ENCODE data around the gene CXCR6. TPM values are rescaled to one million over a fixed set of nuclear protein-coding genes. Genes with fewer than 3 reads are reported as not detected.

CXCR6 gene
- total and polyA plus RNA-seq, 2 of the 13 experiments (the other 11 are each of a cell fraction or from before 2014, with no cell fraction given): not detected

DNA sequence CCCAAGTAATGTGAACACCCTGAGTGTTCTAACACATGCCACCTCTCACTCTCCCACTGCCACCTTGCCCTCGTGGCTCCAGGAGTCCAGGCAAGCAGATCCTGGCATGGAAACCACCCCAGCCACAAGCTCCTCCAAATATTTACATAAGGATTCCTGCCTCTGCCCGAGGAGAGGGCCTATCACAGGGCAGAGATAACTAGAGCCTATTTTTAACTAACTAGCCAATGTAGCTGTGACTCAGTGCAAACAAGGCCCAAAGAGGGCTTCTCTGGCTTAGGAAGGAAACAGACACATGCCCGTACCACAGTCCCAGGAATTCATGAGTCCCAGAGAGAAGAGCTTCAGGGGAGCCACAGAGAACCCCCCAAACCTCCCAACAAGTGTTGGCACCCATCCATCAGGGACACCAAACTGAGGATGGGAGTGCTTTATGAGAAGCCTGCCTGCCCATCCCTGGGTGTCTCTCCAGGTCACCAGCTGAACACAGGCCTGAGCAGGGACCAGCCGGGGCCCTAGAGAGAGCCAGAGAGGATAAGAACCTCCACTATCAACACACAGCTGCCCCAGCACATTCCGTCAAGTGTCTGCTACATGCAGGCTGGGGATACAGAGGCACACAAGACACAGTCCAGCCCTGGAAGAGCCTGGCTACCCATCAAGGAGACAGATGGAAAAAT lies 43.2 kb downstream of the CXCR6 start (continued):
- TF ChIP-seq ZNF616 (CRISPR knock-in tag; IDR thresholded peaks at IDR 0.05; ENCODE audit: low read depth): no peak
- TF ChIP-seq ZFP62 (CRISPR knock-in tag; IDR thresholded peaks at IDR 0.05): no peak
- TF ChIP-seq, protein P1, sequence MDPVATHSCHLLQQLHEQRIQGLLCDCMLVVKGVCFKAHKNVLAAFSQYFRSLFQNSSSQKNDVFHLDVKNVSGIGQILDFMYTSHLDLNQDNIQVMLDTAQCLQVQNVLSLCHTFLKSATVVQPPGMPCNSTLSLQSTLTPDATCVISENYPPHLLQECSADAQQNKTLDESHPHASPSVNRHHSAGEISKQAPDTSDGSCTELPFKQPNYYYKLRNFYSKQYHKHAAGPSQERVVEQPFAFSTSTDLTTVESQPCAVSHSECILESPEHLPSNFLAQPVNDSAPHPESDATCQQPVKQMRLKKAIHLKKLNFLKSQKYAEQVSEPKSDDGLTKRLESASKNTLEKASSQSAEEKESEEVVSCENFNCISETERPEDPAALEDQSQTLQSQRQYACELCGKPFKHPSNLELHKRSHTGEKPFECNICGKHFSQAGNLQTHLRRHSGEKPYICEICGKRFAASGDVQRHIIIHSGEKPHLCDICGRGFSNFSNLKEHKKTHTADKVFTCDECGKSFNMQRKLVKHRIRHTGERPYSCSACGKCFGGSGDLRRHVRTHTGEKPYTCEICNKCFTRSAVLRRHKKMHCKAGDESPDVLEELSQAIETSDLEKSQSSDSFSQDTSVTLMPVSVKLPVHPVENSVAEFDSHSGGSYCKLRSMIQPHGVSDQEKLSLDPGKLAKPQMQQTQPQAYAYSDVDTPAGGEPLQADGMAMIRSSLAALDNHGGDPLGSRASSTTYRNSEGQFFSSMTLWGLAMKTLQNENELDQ (CRISPR knock-in tag; IDR thresholded peaks at IDR 0.05; ENCODE audit: borderline replicate concordance): no peak
- TF ChIP-seq PRMT3 (CRISPR knock-in tag; IDR thresholded peaks at IDR 0.05; ENCODE audit: borderline replicate concordance, low read depth): no peak
- TF ChIP-seq, protein P2, sequence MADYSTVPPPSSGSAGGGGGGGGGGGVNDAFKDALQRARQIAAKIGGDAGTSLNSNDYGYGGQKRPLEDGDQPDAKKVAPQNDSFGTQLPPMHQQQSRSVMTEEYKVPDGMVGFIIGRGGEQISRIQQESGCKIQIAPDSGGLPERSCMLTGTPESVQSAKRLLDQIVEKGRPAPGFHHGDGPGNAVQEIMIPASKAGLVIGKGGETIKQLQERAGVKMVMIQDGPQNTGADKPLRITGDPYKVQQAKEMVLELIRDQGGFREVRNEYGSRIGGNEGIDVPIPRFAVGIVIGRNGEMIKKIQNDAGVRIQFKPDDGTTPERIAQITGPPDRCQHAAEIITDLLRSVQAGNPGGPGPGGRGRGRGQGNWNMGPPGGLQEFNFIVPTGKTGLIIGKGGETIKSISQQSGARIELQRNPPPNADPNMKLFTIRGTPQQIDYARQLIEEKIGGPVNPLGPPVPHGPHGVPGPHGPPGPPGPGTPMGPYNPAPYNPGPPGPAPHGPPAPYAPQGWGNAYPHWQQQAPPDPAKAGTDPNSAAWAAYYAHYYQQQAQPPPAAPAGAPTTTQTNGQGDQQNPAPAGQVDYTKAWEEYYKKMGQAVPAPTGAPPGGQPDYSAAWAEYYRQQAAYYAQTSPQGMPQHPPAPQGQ (CRISPR knock-in tag; IDR thresholded peaks at IDR 0.05; ENCODE audit: borderline replicate concordance): no peak
- TF ChIP-seq, protein P3, sequence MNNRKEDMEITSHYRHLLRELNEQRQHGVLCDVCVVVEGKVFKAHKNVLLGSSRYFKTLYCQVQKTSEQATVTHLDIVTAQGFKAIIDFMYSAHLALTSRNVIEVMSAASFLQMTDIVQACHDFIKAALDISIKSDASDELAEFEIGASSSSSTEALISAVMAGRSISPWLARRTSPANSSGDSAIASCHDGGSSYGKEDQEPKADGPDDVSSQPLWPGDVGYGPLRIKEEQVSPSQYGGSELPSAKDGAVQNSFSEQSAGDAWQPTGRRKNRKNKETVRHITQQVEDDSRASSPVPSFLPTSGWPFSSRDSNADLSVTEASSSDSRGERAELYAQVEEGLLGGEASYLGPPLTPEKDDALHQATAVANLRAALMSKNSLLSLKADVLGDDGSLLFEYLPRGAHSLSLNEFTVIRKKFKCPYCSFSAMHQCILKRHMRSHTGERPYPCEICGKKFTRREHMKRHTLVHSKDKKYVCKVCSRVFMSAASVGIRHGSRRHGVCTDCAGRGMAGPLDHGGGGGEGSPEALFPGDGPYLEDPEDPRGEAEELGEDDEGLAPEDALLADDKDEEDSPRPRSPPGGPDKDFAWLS (CRISPR knock-in tag; IDR thresholded peaks at IDR 0.05; ENCODE audit: borderline replicate concordance): no peak
- no peak for TF ChIP-seq YY1 (IDR thresholded peaks at IDR 0.05; ENCODE audit: insufficient read depth, insufficient replicate concordance, low read depth, low read length)
- TF ChIP-seq, protein P4, sequence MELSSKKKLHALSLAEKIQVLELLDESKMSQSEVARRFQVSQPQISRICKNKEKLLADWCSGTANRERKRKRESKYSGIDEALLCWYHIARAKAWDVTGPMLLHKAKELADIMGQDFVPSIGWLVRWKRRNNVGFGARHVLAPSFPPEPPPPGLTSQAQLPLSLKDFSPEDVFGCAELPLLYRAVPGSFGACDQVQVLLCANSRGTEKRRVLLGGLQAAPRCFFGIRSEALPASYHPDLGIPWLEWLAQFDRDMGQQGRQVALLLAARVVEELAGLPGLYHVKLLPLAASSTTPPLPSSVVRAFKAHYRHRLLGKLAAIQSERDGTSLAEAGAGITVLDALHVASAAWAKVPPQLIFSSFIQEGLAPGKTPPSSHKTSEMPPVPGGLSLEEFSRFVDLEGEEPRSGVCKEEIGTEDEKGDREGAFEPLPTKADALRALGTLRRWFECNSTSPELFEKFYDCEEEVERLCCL (CRISPR knock-in tag; IDR thresholded peaks at IDR 0.05; ENCODE audit: borderline replicate concordance): no peak
- no peak for TF ChIP-seq POLR2AphosphoS5 (IDR thresholded peaks at IDR 0.05; ENCODE audit: low read depth, low read length)
- TF ChIP-seq ZNF567 (CRISPR knock-in tag; IDR thresholded peaks at IDR 0.05; ENCODE audit: borderline replicate concordance): no peak
- TF ChIP-seq HOXA7 (CRISPR knock-in tag; IDR thresholded peaks at IDR 0.05): no peak
- peak; percentile 86; the same call in 1 of the 2 replicates for TF ChIP-seq ZNF33A (CRISPR knock-in tag; IDR thresholded peaks at IDR 0.05; ENCODE audit: borderline replicate concordance)
- TF ChIP-seq EP300 (IDR thresholded peaks at IDR 0.05; ENCODE audit: low read depth in 2 of 2, low read length in 2 of 2): peak in 1 of 2 experiments; percentile 24; a peak in 1 of 4 replicates
- no peak for TF ChIP-seq EP300 (CRISPR knock-in tag; IDR thresholded peaks at IDR 0.05; ENCODE audit: borderline replicate concordance)
- TF ChIP-seq CHD2 (IDR thresholded peaks at IDR 0.05; ENCODE audit: low read depth, low read length): no peak
- TF ChIP-seq FOXC1 (CRISPR knock-in tag; IDR thresholded peaks at IDR 0.05; ENCODE audit: borderline replicate concordance): no peak
- no peak for TF ChIP-seq NR2F2 (IDR thresholded peaks at IDR 0.05; ENCODE audit: borderline replicate concordance, low read depth)
- TF ChIP-seq TMF1 (CRISPR knock-in tag; IDR thresholded peaks at IDR 0.05; ENCODE audit: low read depth): no peak
- no peak for TF ChIP-seq KLF11 (CRISPR knock-in tag; IDR thresholded peaks at IDR 0.05)
- TF ChIP-seq SP140L (CRISPR knock-in tag; IDR thresholded peaks at IDR 0.05; ENCODE audit: borderline replicate concordance): no peak
- TF ChIP-seq KLF6 (CRISPR knock-in tag; IDR thresholded peaks at IDR 0.05): no peak
